ENCODE measurements around the gene DDX47. TPM values are rescaled to one million over a fixed set of nuclear protein-coding genes. Genes with fewer than 3 reads are reported as not detected.

Gene DDX47
- total and polyA plus RNA-seq, 10 donors, result 34.0 to 58.1 (median 42.0) TPM

DNA sequence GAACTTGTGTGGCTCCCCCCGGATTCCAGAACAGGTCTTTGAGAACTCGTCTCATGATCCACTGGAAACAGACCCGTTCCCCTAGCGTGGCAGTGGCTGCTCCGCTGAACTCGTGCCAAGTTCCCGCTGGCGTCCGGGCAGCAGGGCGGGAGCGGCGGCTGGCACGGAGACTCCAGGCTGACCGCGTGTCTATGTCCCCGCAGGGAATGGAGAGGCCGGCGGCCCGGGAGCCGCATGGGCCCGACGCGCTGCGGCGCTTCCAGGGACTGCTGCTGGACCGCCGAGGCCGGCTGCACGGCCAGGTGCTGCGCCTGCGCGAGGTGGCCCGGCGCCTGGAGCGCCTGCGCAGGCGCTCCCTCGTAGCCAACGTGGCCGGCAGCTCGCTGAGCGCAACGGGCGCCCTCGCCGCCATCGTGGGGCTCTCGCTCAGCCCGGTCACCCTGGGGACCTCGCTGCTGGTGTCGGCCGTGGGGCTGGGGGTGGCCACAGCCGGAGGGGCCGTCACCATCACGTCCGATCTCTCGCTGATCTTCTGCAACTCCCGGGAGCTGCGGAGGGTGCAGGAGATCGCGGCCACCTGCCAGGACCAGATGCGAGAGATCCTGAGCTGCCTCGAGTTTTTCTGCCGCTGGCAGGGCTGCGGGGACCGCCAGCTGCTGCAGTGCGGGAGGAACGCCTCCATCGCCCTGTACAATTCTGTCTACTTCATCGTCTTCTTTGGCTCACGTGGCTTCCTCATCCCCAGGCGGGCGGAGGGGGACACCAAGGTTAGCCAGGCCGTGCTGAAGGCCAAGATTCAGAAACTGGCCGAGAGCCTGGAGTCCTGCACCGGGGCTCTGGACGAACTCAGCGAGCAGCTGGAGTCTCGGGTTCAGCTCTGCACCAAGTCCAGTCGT is 26.2 kb upstream of the DDX47 start:
- H3K27me3 ChIP-seq (replicated peaks in 1 of 7), result no peaks in the 10 kb centered on the region
- no peaks in the 10 kb centered on the region for H3K9me3 ChIP-seq
- peaks cover 17 to 39% (median 28%) of the 10 kb centered on the region in 6 donors for H3K4me1 ChIP-seq
- peak; percentile 95 for DNase-seq
- 3 to 9% (median 5%) methylated on average over 24 to 80 of the region's 80 CpGs for WGBS, 5 donors
- H3K36me3 ChIP-seq, result no peaks in the 10 kb centered on the region
- TF ChIP-seq, protein P1, sequence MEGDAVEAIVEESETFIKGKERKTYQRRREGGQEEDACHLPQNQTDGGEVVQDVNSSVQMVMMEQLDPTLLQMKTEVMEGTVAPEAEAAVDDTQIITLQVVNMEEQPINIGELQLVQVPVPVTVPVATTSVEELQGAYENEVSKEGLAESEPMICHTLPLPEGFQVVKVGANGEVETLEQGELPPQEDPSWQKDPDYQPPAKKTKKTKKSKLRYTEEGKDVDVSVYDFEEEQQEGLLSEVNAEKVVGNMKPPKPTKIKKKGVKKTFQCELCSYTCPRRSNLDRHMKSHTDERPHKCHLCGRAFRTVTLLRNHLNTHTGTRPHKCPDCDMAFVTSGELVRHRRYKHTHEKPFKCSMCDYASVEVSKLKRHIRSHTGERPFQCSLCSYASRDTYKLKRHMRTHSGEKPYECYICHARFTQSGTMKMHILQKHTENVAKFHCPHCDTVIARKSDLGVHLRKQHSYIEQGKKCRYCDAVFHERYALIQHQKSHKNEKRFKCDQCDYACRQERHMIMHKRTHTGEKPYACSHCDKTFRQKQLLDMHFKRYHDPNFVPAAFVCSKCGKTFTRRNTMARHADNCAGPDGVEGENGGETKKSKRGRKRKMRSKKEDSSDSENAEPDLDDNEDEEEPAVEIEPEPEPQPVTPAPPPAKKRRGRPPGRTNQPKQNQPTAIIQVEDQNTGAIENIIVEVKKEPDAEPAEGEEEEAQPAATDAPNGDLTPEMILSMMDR (IDR thresholded peaks at IDR 0.05 in 8 of 11, conservative IDR thresholded peaks at IDR 0.05 in 3 of 11), result peak in 5 of 11 experiments; percentile 4 to 47 (median 31)
- TF ChIP-seq POLR2AphosphoS5 (IDR thresholded peaks at IDR 0.05) (peak; percentile 93), POLR2A (IDR thresholded peaks at IDR 0.05) (peak in 2 of 3 donors; percentile 1 to 75)
- H3K27ac ChIP-seq, result peak overlapping the region; percentile 74 to 91 (median 90)
- intact Hi-C loops (cut with DNase I; ENCODE audit: low total_unique reads), result no loop called here
- H3K4me3 ChIP-seq, result peak overlapping the region; percentile 58 to 77 (median 64)

DNA sequence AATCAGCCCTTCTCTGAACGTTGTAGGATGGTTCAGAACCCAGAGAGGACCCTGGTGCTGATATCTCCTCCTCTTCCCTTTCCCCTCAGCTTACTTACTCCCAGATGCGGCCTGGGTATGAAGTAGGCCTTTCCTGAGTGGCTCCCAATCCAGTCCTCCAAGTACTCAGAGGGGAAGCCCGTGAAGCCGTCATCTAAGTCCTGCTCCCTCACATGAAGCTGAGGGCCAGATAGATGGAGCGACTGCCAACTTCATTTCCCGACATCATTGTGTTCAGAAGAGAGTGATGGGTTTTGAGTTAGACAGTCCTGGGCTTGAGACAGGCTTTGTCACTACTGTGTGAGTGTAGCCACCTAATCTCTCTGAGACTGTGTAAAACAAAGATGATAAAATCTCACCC is 25.0 kb upstream of the DDX47 start:
- Histone ChIP-seq H3K27me3 (replicated peaks in 1 of 7) (no peaks in the 10 kb centered on the region), H3K36me3 (no peaks in the 10 kb centered on the region), H3K4me3 (peak overlapping the region in 1 of 8 donors; percentile 77), H3K9me3 (no peaks in the 10 kb centered on the region), H3K27ac (peak overlapping the region in 5 of 8 donors; percentile 88 to 91 (median 91)), H3K4me1 (peaks cover 17 to 39% (median 28%) of the 10 kb centered on the region in 6 donors)
- TF ChIP-seq, protein P1 (IDR thresholded peaks at IDR 0.05 in 8 of 11, conservative IDR thresholded peaks at IDR 0.05 in 3 of 11), result no peak
- TF ChIP-seq POLR2AphosphoS5 (IDR thresholded peaks at IDR 0.05) (no peak), POLR2A (IDR thresholded peaks at IDR 0.05) (no peak)
- WGBS, 5 donors, result 66 to 87% (median 80%) methylated on average over 6 of the region's 6 CpGs
- no peak for DNase-seq
- intact Hi-C loops (cut with DNase I; ENCODE audit: low total_unique reads), result no loop called here

DNA sequence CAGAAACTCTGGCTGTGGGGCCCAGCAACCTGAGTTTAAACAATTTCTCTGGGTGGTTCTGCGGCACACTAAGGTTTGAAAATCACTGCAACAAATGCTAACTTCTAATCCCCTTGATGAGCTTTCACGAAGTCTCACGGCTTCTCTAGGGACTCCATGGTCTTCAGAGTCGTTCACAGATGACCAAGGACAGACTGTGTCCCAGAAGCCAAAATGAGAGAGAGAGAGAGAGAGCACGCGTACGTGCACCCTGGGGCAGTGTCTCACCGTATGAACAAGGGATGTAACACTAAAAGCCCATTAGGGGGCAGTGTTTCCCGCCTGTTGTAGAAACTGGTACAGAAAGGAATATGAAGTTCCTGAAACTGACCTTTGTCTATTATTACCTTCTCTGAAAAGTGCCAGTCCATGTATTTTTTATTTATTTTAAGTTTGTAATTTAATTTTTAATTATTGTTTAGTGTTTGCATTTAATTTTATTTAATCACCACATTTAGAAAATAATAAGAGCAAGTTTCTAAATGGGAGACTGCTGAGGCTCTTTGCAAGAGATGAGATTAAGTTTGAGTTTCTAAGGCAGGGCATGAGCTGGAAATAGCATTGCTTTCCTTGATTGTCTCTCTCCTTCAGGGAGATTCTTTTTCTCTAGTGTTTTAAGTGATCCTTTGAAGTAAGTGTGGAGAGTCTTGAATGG is 24.3 kb upstream of the DDX47 start:
- peaks cover 17 to 39% (median 28%) of the 10 kb centered on the region in 6 donors for H3K4me1 ChIP-seq
- DNase-seq, result no peak
- peak overlapping the region in 1 of 8 donors; percentile 77 for H3K4me3 ChIP-seq
- 15 to 20% (median 18%) methylated on average over 9 of the region's 9 CpGs for WGBS, 5 donors
- H3K27ac ChIP-seq, result peak overlapping the region in 3 of 8 donors; percentile 90 to 91 (median 91)
- no peaks in the 10 kb centered on the region for H3K36me3 ChIP-seq
- H3K9me3 ChIP-seq, result no peaks in the 10 kb centered on the region
- no peaks in the 10 kb centered on the region for H3K27me3 ChIP-seq (replicated peaks in 1 of 7)
- intact Hi-C loops (cut with DNase I; ENCODE audit: low total_unique reads), result no loop called here
- no peak for TF ChIP-seq POLR2A (IDR thresholded peaks at IDR 0.05)
- TF ChIP-seq POLR2AphosphoS5 (IDR thresholded peaks at IDR 0.05), result no peak
- TF ChIP-seq, protein P1 (IDR thresholded peaks at IDR 0.05 in 8 of 11, conservative IDR thresholded peaks at IDR 0.05 in 3 of 11), result peak; percentile 67 to 93 (median 83)
